Erythroblast (primary cell): ENCODE measurements around the gene CDC42EP4.

Experiments used
- GATA1 ChIP-seq: IDR thresholded peaks from 2 replicates; pipeline ENCODE4 v1.6.1; 2011; ENCODE audit warnings: low read depth, mild to moderate bottlenecking, control low read depth, low read length, moderate library complexity
- POLR2A ChIP-seq: IDR thresholded peaks from 2 replicates; pipeline ENCODE4 v1.6.1; 2011; ENCODE audit warnings: mild to moderate bottlenecking, low read length

DNA sequence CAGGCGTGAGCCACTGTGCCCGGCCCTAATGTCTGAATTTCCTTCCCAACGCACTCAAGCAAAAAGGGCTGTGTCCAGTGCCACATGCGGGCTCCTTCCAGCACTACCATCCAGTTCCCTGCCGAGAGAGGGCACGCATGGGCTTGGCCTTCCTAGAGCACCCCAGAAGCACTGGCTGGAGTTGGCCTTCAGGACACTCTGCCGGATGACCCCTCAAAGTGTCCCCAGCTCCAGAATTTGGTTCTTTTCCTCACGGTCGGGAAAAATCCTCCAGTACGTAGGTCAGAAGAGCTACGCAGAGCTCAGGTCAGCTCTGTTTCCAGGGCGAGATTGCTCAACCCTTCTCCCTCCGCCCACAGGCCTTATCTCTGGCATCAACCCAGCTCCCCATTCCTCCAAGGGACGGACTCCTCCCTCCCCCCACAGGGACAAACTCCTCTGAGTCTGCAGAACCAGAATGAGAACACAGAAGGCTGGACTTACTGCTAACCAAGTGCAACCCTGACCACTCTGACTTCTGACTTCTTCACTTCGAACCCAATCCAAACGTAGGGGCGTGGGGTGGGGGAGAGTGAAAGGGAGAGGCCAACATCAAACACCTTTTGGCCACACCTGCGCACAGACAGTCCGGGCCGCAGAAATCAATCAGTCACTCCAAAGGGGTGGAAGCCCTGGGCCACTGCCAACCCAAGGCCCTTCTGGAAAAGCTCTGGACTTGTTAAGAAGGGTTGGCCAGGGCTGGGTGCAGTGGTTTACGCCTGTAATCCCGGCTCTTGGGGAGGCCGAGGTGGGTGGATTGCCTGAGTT, 3.6 kb downstream of the CDC42EP4 start:
- TF ChIP-seq POLR2A (no peak), GATA1 (peak; percentile 32)
